GM23338 (cell line): Measurements from ENCODE around the gene SLC41A2. TPM values are rescaled to one million over a fixed set of nuclear protein-coding genes. Genes with fewer than 3 reads are reported as not detected.

Experiments
- ATAC-seq: fragments of 200-7000 bp; cut with Tn5 transposase; 3 replicates; pipeline ENCODE4 v1.9.1; 2020
- DNase-seq: peaks from one replicate; pipeline ENCODE4 v3.0.0-alpha.2; 2015; ENCODE audit warnings: low spot score
- H2AFZ ChIP-seq: fragments of 200-600 bp; sonication (generic); 2 replicates; pipeline ENCODE4 v1.8.0; 2016; ENCODE audit warnings: antibody characterized with exemption, mild to moderate bottlenecking, moderate library complexity
- H3F3A ChIP-seq: fragments of 200-600 bp; sonication (generic); replicated peaks from 2 replicates; pipeline ENCODE4 v1.8.0; 2017; ENCODE audit warnings: antibody characterized with exemption, mixed run types, low read depth
- H3K27ac ChIP-seq: fragments of 200-600 bp; sonication (generic); 2 replicates; pipeline ENCODE4 v1.6.1; 2016; ENCODE audit warnings: low read depth
- H3K27me3 ChIP-seq: fragments of 200-600 bp; sonication (generic); 2 replicates; pipeline ENCODE4 v1.8.0; 2016; ENCODE audit warnings: mild to moderate bottlenecking, mixed run types, moderate library complexity; ENCODE audit not compliant: insufficient read depth
- H3K36me3 ChIP-seq: fragments of 200-600 bp; sonication (generic); 2 replicates; pipeline ENCODE4 v1.8.0; 2016; ENCODE audit warnings: mild to moderate bottlenecking; ENCODE audit not compliant: insufficient read depth
- H3K4me1 ChIP-seq: fragments of 200-600 bp; sonication (generic); 2 replicates; pipeline ENCODE4 v1.8.0; 2016; ENCODE audit warnings: mild to moderate bottlenecking, moderate library complexity; ENCODE audit not compliant: insufficient read depth
- H3K4me2 ChIP-seq: fragments of 200-600 bp; sonication (generic); 2 replicates; pipeline ENCODE4 v1.7.1; 2017; ENCODE audit warnings: mixed run types
- H3K4me3 ChIP-seq: fragments of 200-600 bp; sonication (generic); 2 replicates; pipeline ENCODE4 v1.6.1; 2016; ENCODE audit warnings: mixed run types
- H3K79me2 ChIP-seq: fragments of 200-600 bp; sonication (generic); replicated peaks from 2 replicates; pipeline ENCODE4 v1.8.0; 2017; ENCODE audit warnings: mild to moderate bottlenecking; ENCODE audit not compliant: insufficient read depth
- H3K9me2 ChIP-seq: fragments of 200-600 bp; sonication (generic); 2 replicates; pipeline ENCODE4 v1.8.0; 2017; ENCODE audit not compliant: insufficient read depth
- H4K20me1 ChIP-seq: fragments of 200-600 bp; sonication (generic); replicated peaks from 2 replicates; pipeline ENCODE4 v1.8.0; 2017; ENCODE audit warnings: mild to moderate bottlenecking; ENCODE audit not compliant: insufficient read depth
- H3K27ac Mint-ChIP-seq: 2 replicates; pipeline ENCODE4 v1.8.0; 2020; ENCODE audit warnings: inconsistent platforms, mild to moderate bottlenecking, moderate library complexity, mixed read lengths
- H3K27me3 Mint-ChIP-seq: 3 replicates; pipeline ENCODE4 v1.8.0; 2022; ENCODE audit warnings: low read depth, mild to moderate bottlenecking, moderate library complexity, mixed read lengths, inconsistent platforms; ENCODE audit not compliant: insufficient read depth, poor library complexity
- H3K36me3 Mint-ChIP-seq: 3 replicates; pipeline ENCODE4 v1.8.0; 2021; ENCODE audit warnings: low read depth, mild to moderate bottlenecking, inconsistent platforms, moderate library complexity, mixed read lengths
- H3K4me1 Mint-ChIP-seq: 3 replicates; pipeline ENCODE4 v1.8.0; 2020; ENCODE audit warnings: mild to moderate bottlenecking, inconsistent platforms, mixed read lengths
- H3K4me3 Mint-ChIP-seq: 3 replicates; pipeline ENCODE4 v1.8.0; 2021; ENCODE audit warnings: moderate library complexity, mild to moderate bottlenecking, inconsistent platforms, mixed read lengths
- H3K9me3 Mint-ChIP-seq: 3 replicates; pipeline ENCODE4 v1.8.0; 2020; ENCODE audit warnings: moderate library complexity, mild to moderate bottlenecking, inconsistent platforms, mixed read lengths
- CREB1 ChIP-seq: fragments of 250-450 bp; sonication (Bioruptor Pico); IDR thresholded peaks from 2 replicates; pipeline ENCODE4 v1.5.0; 2020; ENCODE audit warnings: low read depth, mild to moderate bottlenecking, moderate library complexity
- EZH2 ChIP-seq: fragments of 200-600 bp; sonication (generic); IDR thresholded peaks from one replicate; pipeline ENCODE4 v1.8.0; 2017; ENCODE audit warnings: antibody characterized with exemption, mild to moderate bottlenecking, low read depth; ENCODE audit not compliant: unreplicated experiment
- EZH2phosphoT487 ChIP-seq: fragments of 200-600 bp; sonication (generic); IDR thresholded peaks from one replicate; pipeline ENCODE4 v1.8.1; 2018; ENCODE audit warnings: antibody characterized with exemption; ENCODE audit not compliant: unreplicated experiment
- NANOG ChIP-seq: IDR thresholded peaks from 2 replicates; pipeline ENCODE4 v1.6.1; 2016; ENCODE audit warnings: antibody characterized with exemption, borderline replicate concordance
- POLR2AphosphoS5 ChIP-seq: IDR thresholded peaks from 2 replicates; pipeline ENCODE4 v1.6.1; 2016; ENCODE audit warnings: antibody characterized with exemption, low read depth
- REST ChIP-seq: IDR thresholded peaks from one replicate; pipeline ENCODE4 v1.6.1; 2018; ENCODE audit warnings: antibody characterized with exemption; ENCODE audit not compliant: unreplicated experiment
- STAT1 ChIP-seq: IDR thresholded peaks from one replicate; pipeline ENCODE4 v1.6.1; 2016; ENCODE audit warnings: antibody characterized with exemption; ENCODE audit not compliant: unreplicated experiment
- ZNF114 ChIP-seq: fragments of 250-450 bp; sonication (Bioruptor Pico); IDR thresholded peaks from 2 replicates; pipeline ENCODE4 v1.5.0; 2020; ENCODE audit warnings: mild to moderate bottlenecking, moderate library complexity
- polyA plus RNA-seq: library from polyadenylated mRNA; unstranded; fragments of >200 nt; fragmentation: Nextera tagmentation; extraction: Ambion mirVana; gene quantifications from 2 replicates; pipeline ENCODE4 v1.2.1, GENCODE V29; 2016
- total RNA-seq: library from RNA; depleted of rRNA; stranded (reverse); fragments of >200 nt; shearing (Covaris generic); gene quantifications from 2 replicates; pipeline ENCODE4 v1.2.3, GENCODE V29; 2014

SLC41A2 gene
- total and polyA plus RNA-seq, 2 experiments from 2014 or later: 1.5 to 6.8 TPM

GRCh38 chr12:104974626-104975290, 16.7 kb upstream of the SLC41A2 start:
- no peak overlapping the region for H3K4me3 Mint-ChIP-seq

GRCh38 chr12:104973250-104973649, 15.2 kb upstream of the SLC41A2 start:
- H3K4me2 ChIP-seq: no peak overlapping the region
- TF ChIP-seq EZH2 (no peak), ZNF114 (no peak), REST (no peak), POLR2AphosphoS5 (no peak), EZH2phosphoT487 (no peak), CREB1 (CRISPR knock-in tag) (no peak)
- H3K9me2 ChIP-seq: no peaks in the 10 kb centered on the region
- Mint-ChIP-seq H3K36me3 (no peaks in the 10 kb centered on the region), H3K27me3 (peaks cover 6% of the 10 kb centered on the region), H3K4me3 (no peak overlapping the region), H3K9me3 (no peaks in the 10 kb centered on the region), H3K4me1 (no peaks in the 10 kb centered on the region), H3K27ac (no peak overlapping the region)
- no peaks in the 10 kb centered on the region for H4K20me1 ChIP-seq
- H3K36me3 ChIP-seq: no peaks in the 10 kb centered on the region
- peak overlapping the region; percentile 8; the same call in 1 of the 2 replicates for H2AFZ ChIP-seq
- H3K79me2 ChIP-seq: no peaks in the 10 kb centered on the region
- no peaks in the 10 kb centered on the region for H3F3A ChIP-seq
- no peak overlapping the region for H3K27ac ChIP-seq
- ATAC-seq (no peak), DNase-seq (no peak)
- no peaks in the 10 kb centered on the region for H3K27me3 ChIP-seq
- no peaks in the 10 kb centered on the region for H3K4me1 ChIP-seq
- H3K4me3 ChIP-seq: no peak overlapping the region

More at GRCh38 chr12:104974626-104975290, 16.7 kb upstream of the SLC41A2 start:
- Histone ChIP-seq H3F3A (no peaks in the 10 kb centered on the region), H3K9me2 (no peaks in the 10 kb centered on the region), H3K27me3 (no peaks in the 10 kb centered on the region), H3K4me2 (no peak overlapping the region), H3K27ac (no peak overlapping the region), H3K79me2 (no peaks in the 10 kb centered on the region), H3K4me1 (no peaks in the 10 kb centered on the region), H3K4me3 (no peak overlapping the region), H2AFZ (no peak overlapping the region), H3K36me3 (no peaks in the 10 kb centered on the region), H4K20me1 (no peaks in the 10 kb centered on the region)
- no peak for DNase-seq
- Mint-ChIP-seq H3K27me3 (peaks cover 5% of the 10 kb centered on the region), H3K27ac (no peak overlapping the region), H3K9me3 (no peaks in the 10 kb centered on the region), H3K36me3 (no peaks in the 10 kb centered on the region), H3K4me1 (no peaks in the 10 kb centered on the region)
- no peak for ATAC-seq
- no peak for TF ChIP-seq NANOG

- Histone ChIP-seq H4K20me1 (no peaks in the 10 kb centered on the region), H3F3A (no peaks in the 10 kb centered on the region), H3K4me1 (no peaks in the 10 kb centered on the region), H3K36me3 (no peaks in the 10 kb centered on the region), H3K27ac (no peak overlapping the region), H3K9me2 (no peaks in the 10 kb centered on the region), H3K4me2 (no peak overlapping the region), H3K4me3 (no peak overlapping the region), H3K79me2 (no peaks in the 10 kb centered on the region), H2AFZ (0 out of 2 replicates have a peak overlapping the region, but pooled peaks have one; percentile 56), H3K27me3 (no peaks in the 10 kb centered on the region)
- DNase-seq: no peak
- H3K4me1 Mint-ChIP-seq: no peaks in the 10 kb centered on the region
- no peaks in the 10 kb centered on the region for H3K36me3 Mint-ChIP-seq
- H3K9me3 Mint-ChIP-seq: no peaks in the 10 kb centered on the region
- no peak overlapping the region for H3K27ac Mint-ChIP-seq
- no peak overlapping the region for H3K4me3 Mint-ChIP-seq
- ATAC-seq: no peak
- peaks cover 2% of the 10 kb centered on the region for H3K27me3 Mint-ChIP-seq
- no peak for TF ChIP-seq ZNF114
- no peak for TF ChIP-seq STAT1
Measured at GRCh38 chr12:104971306-104971705, 13.2 kb upstream of the SLC41A2 start.
